GM23248 (cell line): ENCODE results near the gene ATAD1.

Source experiments
- EZH2 ChIP-seq: fragments of 200-600 bp; sonication (generic); IDR thresholded peaks from 2 replicates; pipeline ENCODE4 v1.6.1; 2018; ENCODE audit warnings: antibody characterized with exemption, mild to moderate bottlenecking; ENCODE audit not compliant: insufficient read depth, poor library complexity, severe bottlenecking
- EZH2phosphoT487 ChIP-seq: fragments of 200-600 bp; sonication (generic); IDR thresholded peaks from 2 replicates; pipeline ENCODE4 v1.6.1; 2018; ENCODE audit warnings: antibody characterized with exemption, moderate library complexity, mild to moderate bottlenecking, low read depth; ENCODE audit not compliant: insufficient read depth

DNA sequence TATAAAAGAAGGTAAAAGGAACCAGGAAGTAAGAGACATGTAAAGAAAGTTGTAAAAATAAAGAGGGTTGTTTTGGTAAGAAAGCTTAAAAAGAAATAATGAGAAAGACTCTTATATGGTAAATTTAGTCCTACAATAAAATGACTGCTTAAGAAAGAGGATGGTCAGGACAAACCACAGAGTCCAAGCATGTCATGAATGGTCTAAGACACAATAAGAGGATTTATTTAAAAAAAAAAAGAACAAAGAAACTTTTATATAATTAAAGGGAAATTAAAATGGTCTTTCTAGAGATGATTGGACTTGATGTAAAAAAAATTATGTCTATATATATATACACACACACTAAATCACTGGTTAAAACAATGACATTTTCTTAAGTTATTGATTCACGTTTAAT is 18.2 kb downstream of the ATAD1 start:
- TF ChIP-seq EZH2: no peak
- no peak for TF ChIP-seq EZH2phosphoT487
